ENCODE measurements around the gene ZDHHC9. TPM values are rescaled to one million over a fixed set of nuclear protein-coding genes. Genes with fewer than 3 reads are reported as not detected.
"Not testable (repeated sequence)": the region's sequence is repeated elsewhere in the genome, so short reads cannot be mapped to it uniquely, and the experiment has no call there.

Gene ZDHHC9
- total and polyA plus RNA-seq, 2 donors (not counting 1 experiment from before 2014, with no cell fraction given) = 1.3 to 6.1 TPM

- H3K4me1 Mint-ChIP-seq; H2AFZ ChIP-seq (ENCODE audit: insufficient read depth, low read depth, low read length, poor library complexity, severe bottlenecking); H4K20me1 ChIP-seq (ENCODE audit: control insufficient read depth, insufficient read depth, low read length, poor library complexity, severe bottlenecking); H3K9me3 ChIP-seq (ENCODE audit: control extremely low read depth in 1 of 3, control insufficient read depth in 2 of 3, insufficient read depth in 1 of 3, low read length in 2 of 3); H3K27me3 Mint-ChIP-seq; H3K4me3 Mint-ChIP-seq; POLR2A ChIA-PET; H3K27me3 ChIP-seq (replicated peaks in 1 of 4; ENCODE audit: control extremely low read depth in 1 of 4, control insufficient read depth in 3 of 4, insufficient read depth in 4 of 4, low read length in 3 of 4); intact Hi-C loops (cut with micrococcal nuclease); DNase-seq; H3K27ac ChIP-seq (ENCODE audit: low read length in 2 of 2); H3K9ac ChIP-seq (ENCODE audit: low read length); ATAC-seq (ENCODE audit: low read depth); H3K27ac Mint-ChIP-seq; H3K79me2 ChIP-seq (ENCODE audit: control insufficient read depth, insufficient read depth, low read length); CTCF ChIA-PET; H3K4me1 ChIP-seq (ENCODE audit: control insufficient read depth in 2 of 2, insufficient read depth in 2 of 2, low read length in 2 of 2); H3K36me3 ChIP-seq (replicated peaks in 1 of 2; ENCODE audit: control extremely low read depth in 1 of 2, control insufficient read depth in 1 of 2, extremely low read depth in 1 of 2, insufficient read depth in 2 of 2, low read length in 1 of 2); H3K4me3 ChIP-seq (ENCODE audit: control extremely low read depth in 1 of 5, extremely low read depth in 1 of 5, insufficient read depth in 1 of 5, low read depth in 2 of 5, low read length in 4 of 5); H3K4me2 ChIP-seq (replicated peaks; ENCODE audit: low read depth, low read length, poor library complexity, severe bottlenecking); H3K9me3 Mint-ChIP-seq (ENCODE audit: insufficient read depth): not testable (repeated sequence)
- WGBS (ENCODE audit: insufficient coverage) = 86% methylated on average over 1 of the region's 4 CpGs
Observed at GRCh38 chrX:129851825-129852224, 8.1 kb upstream of the ZDHHC9 start.

GRCh38 chrX:129846716-129847115 lies 3.0 kb upstream of the ZDHHC9 start:
- no peak overlapping the region for H3K9ac ChIP-seq (ENCODE audit: low read length)
- Mint-ChIP-seq H3K9me3 (ENCODE audit: insufficient read depth) (no peaks in the 10 kb centered on the region), H3K4me3 (no peak overlapping the region), H3K27me3 (no peaks in the 10 kb centered on the region), H3K4me1 (peaks cover 16% of the 10 kb centered on the region), H3K27ac (no peak overlapping the region)
- no peak for TF ChIP-seq CTCF (IDR thresholded peaks at IDR 0.05)
- no peak for TF ChIP-seq EZH2 (IDR thresholded peaks at IDR 0.05; ENCODE audit: borderline replicate concordance, insufficient read depth, low read depth, low read length, poor library complexity, severe bottlenecking)
- no peak overlapping the region for H3K4me2 ChIP-seq (replicated peaks; ENCODE audit: low read depth, low read length, poor library complexity, severe bottlenecking)
- ATAC-seq (ENCODE audit: low read depth) (no peak), DNase-seq (no peak)
- no peaks in the 10 kb centered on the region for H3K79me2 ChIP-seq (ENCODE audit: control insufficient read depth, insufficient read depth, low read length)
- H3K27me3 ChIP-seq (replicated peaks in 1 of 4; ENCODE audit: control extremely low read depth in 1 of 4, control insufficient read depth in 3 of 4, insufficient read depth in 4 of 4, low read length in 3 of 4) = peaks cover 0 to 3% (median 0%) of the 10 kb centered on the region in 4 experiments
- no peaks in the 10 kb centered on the region for H4K20me1 ChIP-seq (ENCODE audit: control insufficient read depth, insufficient read depth, low read length, poor library complexity, severe bottlenecking)
- no peak overlapping the region for H2AFZ ChIP-seq (ENCODE audit: insufficient read depth, low read depth, low read length, poor library complexity, severe bottlenecking)
- WGBS (ENCODE audit: insufficient coverage) = no CpG with 5 or more reads among the region's 2 CpGs
- H3K27ac ChIP-seq (ENCODE audit: low read length in 2 of 2) = no peak overlapping the region
- ChIA-PET CTCF (no interaction called here), POLR2A (no interaction called here)
- no peak overlapping the region for H3K4me3 ChIP-seq (ENCODE audit: control extremely low read depth in 1 of 5, extremely low read depth in 1 of 5, insufficient read depth in 1 of 5, low read depth in 2 of 5, low read length in 4 of 5)
- H3K9me3 ChIP-seq (ENCODE audit: control extremely low read depth in 1 of 3, control insufficient read depth in 2 of 3, insufficient read depth in 1 of 3, low read length in 2 of 3) = no peaks in the 10 kb centered on the region
- no peaks in the 10 kb centered on the region for H3K36me3 ChIP-seq (replicated peaks in 1 of 2; ENCODE audit: control extremely low read depth in 1 of 2, control insufficient read depth in 1 of 2, extremely low read depth in 1 of 2, insufficient read depth in 2 of 2, low read length in 1 of 2)
- intact Hi-C loops (cut with micrococcal nuclease) = loop anchor here (10.0 kb wide), 1 partner anchor 178 kb away; no protein-coding TSS in a partner anchor
- peaks cover 4 to 11% of the 10 kb centered on the region in 2 donors for H3K4me1 ChIP-seq (ENCODE audit: control insufficient read depth in 2 of 2, insufficient read depth in 2 of 2, low read length in 2 of 2)
